Vagina (tissue), 2 donors: Measurements from ENCODE around the gene PSMD6.

Experiments
- CTCF ChIP-seq, 3 experiments: fragments of 450-650 bp in 2 of 3; fragments of 200-600 bp in 1 of 3; sonication (generic) in 1 of 3; IDR thresholded peaks; one replicate each; pipeline ENCODE4 v1.5.1; 2017 to 2019; ENCODE audit warnings: antibody characterized with exemption in 3 of 3, mild to moderate bottlenecking in 2 of 3, moderate library complexity in 2 of 3
- POLR2A ChIP-seq, 2 donors: fragments of 450-650 bp; IDR thresholded peaks; one replicate each; pipeline ENCODE4 v1.6.1; 2017; ENCODE audit warnings: antibody characterized with exemption in 2 of 2, mild to moderate bottlenecking in 2 of 2, moderate library complexity in 2 of 2

- TF ChIP-seq CTCF (IDR thresholded peaks at IDR 0.05) (no peak), POLR2A (IDR thresholded peaks at IDR 0.05) (no peak)
Measured at GRCh38 chr3:64031540-64032508, 8.5 kb upstream of the PSMD6 start.
